GM23338 (cell line): ENCODE data around the gene RAB31. TPM values are rescaled to one million over a fixed set of nuclear protein-coding genes. Genes with fewer than 3 reads are reported as not detected.

ENCODE experiments used
- ATAC-seq: fragments of 200-7000 bp; cut with Tn5 transposase; 3 replicates; pipeline ENCODE4 v1.9.1; 2020
- DNase-seq: peaks from one replicate; pipeline ENCODE4 v3.0.0-alpha.2; 2015; ENCODE audit warnings: low spot score
- H2AFZ ChIP-seq: fragments of 200-600 bp; sonication (generic); 2 replicates; pipeline ENCODE4 v1.8.0; 2016; ENCODE audit warnings: antibody characterized with exemption, mild to moderate bottlenecking, moderate library complexity
- H3F3A ChIP-seq: fragments of 200-600 bp; sonication (generic); replicated peaks from 2 replicates; pipeline ENCODE4 v1.8.0; 2017; ENCODE audit warnings: antibody characterized with exemption, mixed run types, low read depth
- H3K27ac ChIP-seq: fragments of 200-600 bp; sonication (generic); 2 replicates; pipeline ENCODE4 v1.6.1; 2016; ENCODE audit warnings: low read depth
- H3K27me3 ChIP-seq: fragments of 200-600 bp; sonication (generic); 2 replicates; pipeline ENCODE4 v1.8.0; 2016; ENCODE audit warnings: mild to moderate bottlenecking, mixed run types, moderate library complexity; ENCODE audit not compliant: insufficient read depth
- H3K36me3 ChIP-seq: fragments of 200-600 bp; sonication (generic); 2 replicates; pipeline ENCODE4 v1.8.0; 2016; ENCODE audit warnings: mild to moderate bottlenecking; ENCODE audit not compliant: insufficient read depth
- H3K4me1 ChIP-seq: fragments of 200-600 bp; sonication (generic); 2 replicates; pipeline ENCODE4 v1.8.0; 2016; ENCODE audit warnings: mild to moderate bottlenecking, moderate library complexity; ENCODE audit not compliant: insufficient read depth
- H3K4me2 ChIP-seq: fragments of 200-600 bp; sonication (generic); 2 replicates; pipeline ENCODE4 v1.7.1; 2017; ENCODE audit warnings: mixed run types
- H3K4me3 ChIP-seq: fragments of 200-600 bp; sonication (generic); 2 replicates; pipeline ENCODE4 v1.6.1; 2016; ENCODE audit warnings: mixed run types
- H3K79me2 ChIP-seq: fragments of 200-600 bp; sonication (generic); replicated peaks from 2 replicates; pipeline ENCODE4 v1.8.0; 2017; ENCODE audit warnings: mild to moderate bottlenecking; ENCODE audit not compliant: insufficient read depth
- H3K9me2 ChIP-seq: fragments of 200-600 bp; sonication (generic); 2 replicates; pipeline ENCODE4 v1.8.0; 2017; ENCODE audit not compliant: insufficient read depth
- H4K20me1 ChIP-seq: fragments of 200-600 bp; sonication (generic); replicated peaks from 2 replicates; pipeline ENCODE4 v1.8.0; 2017; ENCODE audit warnings: mild to moderate bottlenecking; ENCODE audit not compliant: insufficient read depth
- H3K27ac Mint-ChIP-seq: 2 replicates; pipeline ENCODE4 v1.8.0; 2020; ENCODE audit warnings: inconsistent platforms, mild to moderate bottlenecking, moderate library complexity, mixed read lengths
- H3K27me3 Mint-ChIP-seq: 3 replicates; pipeline ENCODE4 v1.8.0; 2022; ENCODE audit warnings: low read depth, mild to moderate bottlenecking, moderate library complexity, mixed read lengths, inconsistent platforms; ENCODE audit not compliant: insufficient read depth, poor library complexity
- H3K36me3 Mint-ChIP-seq: 3 replicates; pipeline ENCODE4 v1.8.0; 2021; ENCODE audit warnings: low read depth, mild to moderate bottlenecking, inconsistent platforms, moderate library complexity, mixed read lengths
- H3K4me1 Mint-ChIP-seq: 3 replicates; pipeline ENCODE4 v1.8.0; 2020; ENCODE audit warnings: mild to moderate bottlenecking, inconsistent platforms, mixed read lengths
- H3K4me3 Mint-ChIP-seq: 3 replicates; pipeline ENCODE4 v1.8.0; 2021; ENCODE audit warnings: moderate library complexity, mild to moderate bottlenecking, inconsistent platforms, mixed read lengths
- H3K9me3 Mint-ChIP-seq: 3 replicates; pipeline ENCODE4 v1.8.0; 2020; ENCODE audit warnings: moderate library complexity, mild to moderate bottlenecking, inconsistent platforms, mixed read lengths
- CREB1 ChIP-seq: fragments of 250-450 bp; sonication (Bioruptor Pico); IDR thresholded peaks from 2 replicates; pipeline ENCODE4 v1.5.0; 2020; ENCODE audit warnings: low read depth, mild to moderate bottlenecking, moderate library complexity
- EZH2 ChIP-seq: fragments of 200-600 bp; sonication (generic); IDR thresholded peaks from one replicate; pipeline ENCODE4 v1.8.0; 2017; ENCODE audit warnings: antibody characterized with exemption, mild to moderate bottlenecking, low read depth; ENCODE audit not compliant: unreplicated experiment
- EZH2phosphoT487 ChIP-seq: fragments of 200-600 bp; sonication (generic); IDR thresholded peaks from one replicate; pipeline ENCODE4 v1.8.1; 2018; ENCODE audit warnings: antibody characterized with exemption; ENCODE audit not compliant: unreplicated experiment
- JUNB ChIP-seq: IDR thresholded peaks from one replicate; pipeline ENCODE4 v1.6.1; 2016; ENCODE audit warnings: antibody characterized with exemption; ENCODE audit not compliant: unreplicated experiment
- NANOG ChIP-seq: IDR thresholded peaks from 2 replicates; pipeline ENCODE4 v1.6.1; 2016; ENCODE audit warnings: antibody characterized with exemption, borderline replicate concordance
- POLR2AphosphoS5 ChIP-seq: IDR thresholded peaks from 2 replicates; pipeline ENCODE4 v1.6.1; 2016; ENCODE audit warnings: antibody characterized with exemption, low read depth
- STAT1 ChIP-seq: IDR thresholded peaks from one replicate; pipeline ENCODE4 v1.6.1; 2016; ENCODE audit warnings: antibody characterized with exemption; ENCODE audit not compliant: unreplicated experiment
- ZNF114 ChIP-seq: fragments of 250-450 bp; sonication (Bioruptor Pico); IDR thresholded peaks from 2 replicates; pipeline ENCODE4 v1.5.0; 2020; ENCODE audit warnings: mild to moderate bottlenecking, moderate library complexity
- ZNF331 ChIP-seq: fragments of 250-450 bp; sonication (Bioruptor Pico); IDR thresholded peaks from 2 replicates; pipeline ENCODE4 v1.5.0; 2020; ENCODE audit warnings: low read depth, mild to moderate bottlenecking, moderate library complexity
- polyA plus RNA-seq: library from polyadenylated mRNA; unstranded; fragments of >200 nt; fragmentation: Nextera tagmentation; extraction: Ambion mirVana; gene quantifications from 2 replicates; pipeline ENCODE4 v1.2.1, GENCODE V29; 2016
- total RNA-seq: library from RNA; depleted of rRNA; stranded (reverse); fragments of >200 nt; shearing (Covaris generic); gene quantifications from 2 replicates; pipeline ENCODE4 v1.2.3, GENCODE V29; 2014
- TF ChIP-seq, protein P1 (sequence below): fragments of 250-450 bp; sonication (Bioruptor Pico); IDR thresholded peaks from 2 replicates; pipeline ENCODE4 v1.5.0; 2020; ENCODE audit warnings: mild to moderate bottlenecking, moderate library complexity
- TF ChIP-seq, protein P2 (sequence below): IDR thresholded peaks from one replicate; pipeline ENCODE4 v1.6.1; 2018; ENCODE audit warnings: antibody characterized with exemption; ENCODE audit not compliant: unreplicated experiment
- TF ChIP-seq, protein P3 (sequence below): IDR thresholded peaks from 2 replicates; pipeline ENCODE4 v1.6.1; 2016; ENCODE audit warnings: antibody characterized with exemption
- TF ChIP-seq, protein P4 (sequence below), 2 experiments: fragments of 200-600 bp in 1 of 2; sonication (generic) in 1 of 2; conservative IDR thresholded peaks; 2 replicates each; pipeline versions ENCODE4 v1.5.1 to v1.6.1; 2016 to 2017; ENCODE audit warnings: antibody characterized with exemption in 2 of 2, low read depth in 2 of 2, mild to moderate bottlenecking in 2 of 2, moderate library complexity in 1 of 2

Gene RAB31
- total and polyA plus RNA-seq, 2 experiments from 2014 or later = 33.8 to 46.1 TPM

DNA sequence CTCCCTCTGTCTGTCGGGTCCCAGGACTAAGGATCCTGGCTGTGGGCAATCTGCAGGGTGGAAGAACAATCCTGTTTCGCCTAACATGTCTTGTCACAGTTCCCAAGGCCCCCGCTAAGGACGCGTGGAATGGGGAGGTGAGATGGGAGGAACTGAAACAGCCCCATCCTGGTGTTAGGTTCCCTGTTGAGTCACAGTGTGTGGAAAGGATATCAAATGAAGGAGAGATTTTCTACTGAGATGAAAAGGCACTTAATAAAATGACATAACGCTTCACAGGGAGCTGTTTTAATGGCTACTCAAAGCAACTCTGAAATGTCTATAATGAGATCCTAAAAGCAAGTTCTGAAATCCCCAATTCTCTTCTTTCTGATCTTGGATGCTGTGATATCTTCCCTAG is 52.5 kb downstream of the RAB31 start:
- Mint-ChIP-seq H3K4me3 (no peak overlapping the region), H3K27ac (no peak overlapping the region), H3K27me3 (no peaks in the 10 kb centered on the region), H3K9me3 (no peaks in the 10 kb centered on the region), H3K4me1 (peaks cover 8% of the 10 kb centered on the region; the same call in 2 of the 3 replicates), H3K36me3 (peaks cover 4% of the 10 kb centered on the region; the same call in 1 of the 3 replicates)
- Histone ChIP-seq H3K36me3 (0 out of 2 replicates have a peak, but pooled peaks cover 3% of the 10 kb centered on the region), H3K4me3 (no peak overlapping the region), H4K20me1 (no peaks in the 10 kb centered on the region; the same call in 1 of the 2 replicates), H3K27me3 (no peaks in the 10 kb centered on the region), H3K79me2 (no peaks in the 10 kb centered on the region), H3K27ac (no peak overlapping the region), H3K4me1 (0 out of 2 replicates have a peak, but pooled peaks cover 3% of the 10 kb centered on the region), H2AFZ (no peak overlapping the region), H3F3A (no peaks in the 10 kb centered on the region), H3K9me2 (no peaks in the 10 kb centered on the region), H3K4me2 (no peak overlapping the region)
- TF ChIP-seq JUNB (no peak), ZNF114 (CRISPR knock-in tag) (no peak), POLR2AphosphoS5 (no peak), EZH2phosphoT487 (no peak), ZNF331 (CRISPR knock-in tag) (no peak), CREB1 (CRISPR knock-in tag) (no peak), STAT1 (no peak), EZH2 (no peak), NANOG (no peak)
- TF ChIP-seq, protein P1, sequence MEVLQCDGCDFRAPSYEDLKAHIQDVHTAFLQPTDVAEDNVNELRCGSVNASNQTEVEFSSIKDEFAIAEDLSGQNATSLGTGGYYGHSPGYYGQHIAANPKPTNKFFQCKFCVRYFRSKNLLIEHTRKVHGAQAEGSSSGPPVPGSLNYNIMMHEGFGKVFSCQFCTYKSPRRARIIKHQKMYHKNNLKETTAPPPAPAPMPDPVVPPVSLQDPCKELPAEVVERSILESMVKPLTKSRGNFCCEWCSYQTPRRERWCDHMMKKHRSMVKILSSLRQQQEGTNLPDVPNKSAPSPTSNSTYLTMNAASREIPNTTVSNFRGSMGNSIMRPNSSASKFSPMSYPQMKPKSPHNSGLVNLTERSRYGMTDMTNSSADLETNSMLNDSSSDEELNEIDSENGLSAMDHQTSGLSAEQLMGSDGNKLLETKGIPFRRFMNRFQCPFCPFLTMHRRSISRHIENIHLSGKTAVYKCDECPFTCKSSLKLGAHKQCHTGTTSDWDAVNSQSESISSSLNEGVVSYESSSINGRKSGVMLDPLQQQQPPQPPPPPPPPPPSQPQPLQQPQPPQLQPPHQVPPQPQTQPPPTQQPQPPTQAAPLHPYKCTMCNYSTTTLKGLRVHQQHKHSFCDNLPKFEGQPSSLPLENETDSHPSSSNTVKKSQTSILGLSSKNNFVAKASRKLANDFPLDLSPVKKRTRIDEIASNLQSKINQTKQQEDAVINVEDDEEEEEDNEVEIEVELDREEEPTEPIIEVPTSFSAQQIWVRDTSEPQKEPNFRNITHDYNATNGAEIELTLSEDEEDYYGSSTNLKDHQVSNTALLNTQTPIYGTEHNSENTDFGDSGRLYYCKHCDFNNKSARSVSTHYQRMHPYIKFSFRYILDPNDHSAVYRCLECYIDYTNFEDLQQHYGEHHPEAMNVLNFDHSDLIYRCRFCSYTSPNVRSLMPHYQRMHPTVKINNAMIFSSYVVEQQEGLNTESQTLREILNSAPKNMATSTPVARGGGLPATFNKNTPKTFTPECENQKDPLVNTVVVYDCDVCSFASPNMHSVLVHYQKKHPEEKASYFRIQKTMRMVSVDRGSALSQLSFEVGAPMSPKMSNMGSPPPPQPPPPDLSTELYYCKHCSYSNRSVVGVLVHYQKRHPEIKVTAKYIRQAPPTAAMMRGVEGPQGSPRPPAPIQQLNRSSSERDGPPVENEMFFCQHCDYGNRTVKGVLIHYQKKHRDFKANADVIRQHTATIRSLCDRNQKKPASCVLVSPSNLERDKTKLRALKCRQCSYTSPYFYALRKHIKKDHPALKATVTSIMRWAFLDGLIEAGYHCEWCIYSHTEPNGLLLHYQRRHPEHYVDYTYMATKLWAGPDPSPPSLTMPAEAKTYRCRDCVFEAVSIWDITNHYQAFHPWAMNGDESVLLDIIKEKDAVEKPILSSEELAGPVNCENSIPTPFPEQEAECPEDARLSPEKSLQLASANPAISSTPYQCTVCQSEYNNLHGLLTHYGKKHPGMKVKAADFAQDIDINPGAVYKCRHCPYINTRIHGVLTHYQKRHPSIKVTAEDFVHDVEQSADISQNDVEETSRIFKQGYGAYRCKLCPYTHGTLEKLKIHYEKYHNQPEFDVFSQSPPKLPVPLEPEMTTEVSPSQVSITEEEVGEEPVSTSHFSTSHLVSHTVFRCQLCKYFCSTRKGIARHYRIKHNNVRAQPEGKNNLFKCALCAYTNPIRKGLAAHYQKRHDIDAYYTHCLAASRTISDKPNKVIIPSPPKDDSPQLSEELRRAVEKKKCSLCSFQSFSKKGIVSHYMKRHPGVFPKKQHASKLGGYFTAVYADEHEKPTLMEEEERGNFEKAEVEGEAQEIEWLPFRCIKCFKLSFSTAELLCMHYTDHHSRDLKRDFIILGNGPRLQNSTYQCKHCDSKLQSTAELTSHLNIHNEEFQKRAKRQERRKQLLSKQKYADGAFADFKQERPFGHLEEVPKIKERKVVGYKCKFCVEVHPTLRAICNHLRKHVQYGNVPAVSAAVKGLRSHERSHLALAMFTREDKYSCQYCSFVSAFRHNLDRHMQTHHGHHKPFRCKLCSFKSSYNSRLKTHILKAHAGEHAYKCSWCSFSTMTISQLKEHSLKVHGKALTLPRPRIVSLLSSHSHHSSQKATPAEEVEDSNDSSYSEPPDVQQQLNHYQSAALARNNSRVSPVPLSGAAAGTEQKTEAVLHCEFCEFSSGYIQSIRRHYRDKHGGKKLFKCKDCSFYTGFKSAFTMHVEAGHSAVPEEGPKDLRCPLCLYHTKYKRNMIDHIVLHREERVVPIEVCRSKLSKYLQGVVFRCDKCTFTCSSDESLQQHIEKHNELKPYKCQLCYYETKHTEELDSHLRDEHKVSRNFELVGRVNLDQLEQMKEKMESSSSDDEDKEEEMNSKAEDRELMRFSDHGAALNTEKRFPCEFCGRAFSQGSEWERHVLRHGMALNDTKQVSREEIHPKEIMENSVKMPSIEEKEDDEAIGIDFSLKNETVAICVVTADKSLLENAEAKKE (CRISPR knock-in tag) = no peak
- TF ChIP-seq, protein P2, sequence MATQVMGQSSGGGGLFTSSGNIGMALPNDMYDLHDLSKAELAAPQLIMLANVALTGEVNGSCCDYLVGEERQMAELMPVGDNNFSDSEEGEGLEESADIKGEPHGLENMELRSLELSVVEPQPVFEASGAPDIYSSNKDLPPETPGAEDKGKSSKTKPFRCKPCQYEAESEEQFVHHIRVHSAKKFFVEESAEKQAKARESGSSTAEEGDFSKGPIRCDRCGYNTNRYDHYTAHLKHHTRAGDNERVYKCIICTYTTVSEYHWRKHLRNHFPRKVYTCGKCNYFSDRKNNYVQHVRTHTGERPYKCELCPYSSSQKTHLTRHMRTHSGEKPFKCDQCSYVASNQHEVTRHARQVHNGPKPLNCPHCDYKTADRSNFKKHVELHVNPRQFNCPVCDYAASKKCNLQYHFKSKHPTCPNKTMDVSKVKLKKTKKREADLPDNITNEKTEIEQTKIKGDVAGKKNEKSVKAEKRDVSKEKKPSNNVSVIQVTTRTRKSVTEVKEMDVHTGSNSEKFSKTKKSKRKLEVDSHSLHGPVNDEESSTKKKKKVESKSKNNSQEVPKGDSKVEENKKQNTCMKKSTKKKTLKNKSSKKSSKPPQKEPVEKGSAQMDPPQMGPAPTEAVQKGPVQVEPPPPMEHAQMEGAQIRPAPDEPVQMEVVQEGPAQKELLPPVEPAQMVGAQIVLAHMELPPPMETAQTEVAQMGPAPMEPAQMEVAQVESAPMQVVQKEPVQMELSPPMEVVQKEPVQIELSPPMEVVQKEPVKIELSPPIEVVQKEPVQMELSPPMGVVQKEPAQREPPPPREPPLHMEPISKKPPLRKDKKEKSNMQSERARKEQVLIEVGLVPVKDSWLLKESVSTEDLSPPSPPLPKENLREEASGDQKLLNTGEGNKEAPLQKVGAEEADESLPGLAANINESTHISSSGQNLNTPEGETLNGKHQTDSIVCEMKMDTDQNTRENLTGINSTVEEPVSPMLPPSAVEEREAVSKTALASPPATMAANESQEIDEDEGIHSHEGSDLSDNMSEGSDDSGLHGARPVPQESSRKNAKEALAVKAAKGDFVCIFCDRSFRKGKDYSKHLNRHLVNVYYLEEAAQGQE = no peak
- TF ChIP-seq, protein P3, sequence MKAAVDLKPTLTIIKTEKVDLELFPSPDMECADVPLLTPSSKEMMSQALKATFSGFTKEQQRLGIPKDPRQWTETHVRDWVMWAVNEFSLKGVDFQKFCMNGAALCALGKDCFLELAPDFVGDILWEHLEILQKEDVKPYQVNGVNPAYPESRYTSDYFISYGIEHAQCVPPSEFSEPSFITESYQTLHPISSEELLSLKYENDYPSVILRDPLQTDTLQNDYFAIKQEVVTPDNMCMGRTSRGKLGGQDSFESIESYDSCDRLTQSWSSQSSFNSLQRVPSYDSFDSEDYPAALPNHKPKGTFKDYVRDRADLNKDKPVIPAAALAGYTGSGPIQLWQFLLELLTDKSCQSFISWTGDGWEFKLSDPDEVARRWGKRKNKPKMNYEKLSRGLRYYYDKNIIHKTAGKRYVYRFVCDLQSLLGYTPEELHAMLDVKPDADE = no peak
- TF ChIP-seq, protein P4, sequence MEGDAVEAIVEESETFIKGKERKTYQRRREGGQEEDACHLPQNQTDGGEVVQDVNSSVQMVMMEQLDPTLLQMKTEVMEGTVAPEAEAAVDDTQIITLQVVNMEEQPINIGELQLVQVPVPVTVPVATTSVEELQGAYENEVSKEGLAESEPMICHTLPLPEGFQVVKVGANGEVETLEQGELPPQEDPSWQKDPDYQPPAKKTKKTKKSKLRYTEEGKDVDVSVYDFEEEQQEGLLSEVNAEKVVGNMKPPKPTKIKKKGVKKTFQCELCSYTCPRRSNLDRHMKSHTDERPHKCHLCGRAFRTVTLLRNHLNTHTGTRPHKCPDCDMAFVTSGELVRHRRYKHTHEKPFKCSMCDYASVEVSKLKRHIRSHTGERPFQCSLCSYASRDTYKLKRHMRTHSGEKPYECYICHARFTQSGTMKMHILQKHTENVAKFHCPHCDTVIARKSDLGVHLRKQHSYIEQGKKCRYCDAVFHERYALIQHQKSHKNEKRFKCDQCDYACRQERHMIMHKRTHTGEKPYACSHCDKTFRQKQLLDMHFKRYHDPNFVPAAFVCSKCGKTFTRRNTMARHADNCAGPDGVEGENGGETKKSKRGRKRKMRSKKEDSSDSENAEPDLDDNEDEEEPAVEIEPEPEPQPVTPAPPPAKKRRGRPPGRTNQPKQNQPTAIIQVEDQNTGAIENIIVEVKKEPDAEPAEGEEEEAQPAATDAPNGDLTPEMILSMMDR (conservative IDR thresholded peaks at IDR 0.05; ENCODE audit: low read depth in 2 of 2) = no peak
- ATAC-seq = no peak
- DNase-seq = no peak
